HEK293 (cell line): Measurements from ENCODE around the gene KRTAP9-9.

Experiments
- BCL11A ChIP-seq: fragments of 450-650 bp; formaldehyde crosslinking; IDR thresholded peaks from 2 replicates; pipeline ENCODE4 v1.5.1; 2016; ENCODE audit warnings: low read depth, missing biosample characterization, missing genetic modification characterization
- CTCF ChIP-seq: fragments of 450-650 bp; formaldehyde crosslinking; IDR thresholded peaks from 2 replicates; pipeline ENCODE4 v1.5.1; 2016; ENCODE audit warnings: missing biosample characterization, missing genetic modification characterization
- KLF9 ChIP-seq: fragments of 450-650 bp; formaldehyde crosslinking; IDR thresholded peaks from 2 replicates; pipeline ENCODE4 v1.5.1; 2016; ENCODE audit warnings: missing biosample characterization, missing genetic modification characterization, low read depth
- PBX3 ChIP-seq: sonication (generic); formaldehyde crosslinking; IDR thresholded peaks from 2 replicates; pipeline ENCODE4 v1.8.1; 2022; ENCODE audit warnings: mild to moderate bottlenecking, moderate library complexity, missing genetic modification reagents
- PRDM1 ChIP-seq: fragments of 450-650 bp; formaldehyde crosslinking; IDR thresholded peaks from 2 replicates; pipeline ENCODE4; 2016; ENCODE audit warnings: missing biosample characterization, missing genetic modification characterization
- ZNF157 ChIP-seq: fragments of 450-650 bp; formaldehyde crosslinking; IDR thresholded peaks from 2 replicates; pipeline ENCODE4 v1.5.1; 2016; ENCODE audit warnings: missing biosample characterization, missing genetic modification characterization
- ZNF169 ChIP-seq: fragments of 450-650 bp; formaldehyde crosslinking; IDR thresholded peaks from 2 replicates; pipeline ENCODE4 v1.5.1; 2016; ENCODE audit warnings: missing biosample characterization, missing genetic modification characterization
- ZNF274 ChIP-seq, 2 experiments: fragments of 200-500 bp in 1 of 2; fragments of 450-650 bp in 1 of 2; sonication (Bioruptor generic) in 1 of 2; formaldehyde crosslinking in 1 of 2; IDR thresholded peaks; 2 replicates each; pipeline versions ENCODE4 v1.5.1 to v1.6.1; 2014 to 2016; ENCODE audit warnings: borderline replicate concordance in 1 of 2, inconsistent platforms in 1 of 2, low read length in 1 of 2, missing biosample characterization in 1 of 2, missing genetic modification characterization in 1 of 2
- ZNF292 ChIP-seq: fragments of 450-650 bp; formaldehyde crosslinking; IDR thresholded peaks from 2 replicates; pipeline ENCODE4 v1.5.1; 2016; ENCODE audit warnings: low read depth, missing biosample characterization, missing genetic modification characterization, borderline replicate concordance
- ZNF449 ChIP-seq: fragments of 450-650 bp; formaldehyde crosslinking; IDR thresholded peaks from 2 replicates; pipeline ENCODE4 v1.5.1; 2017; ENCODE audit warnings: missing biosample characterization, mild to moderate bottlenecking, missing genetic modification characterization, moderate library complexity

GRCh38 chr17:41301916-41302901 is 47.0 kb downstream of the KRTAP9-9 start, which contains the start of gene KRTAP29-1:
- TF ChIP-seq PBX3 (CRISPR knock-in tag) = no peak
- no peak for TF ChIP-seq KLF9 (tag by site-specific recombination)
- TF ChIP-seq ZNF274 (IDR thresholded peaks at IDR 0.05; ENCODE audit: low read length) = no peak
- no peak for TF ChIP-seq ZNF274 (tag by site-specific recombination; IDR thresholded peaks at IDR 0.05; ENCODE audit: borderline replicate concordance)
- no peak for TF ChIP-seq PRDM1 (tag by site-specific recombination)
- no peak for TF ChIP-seq ZNF292 (tag by site-specific recombination)
- TF ChIP-seq ZNF157 (tag by site-specific recombination) = no peak
- no peak for TF ChIP-seq ZNF169 (tag by site-specific recombination)
- TF ChIP-seq CTCF (tag by site-specific recombination) = no peak
- no peak for TF ChIP-seq ZNF449 (tag by site-specific recombination)
- TF ChIP-seq BCL11A (tag by site-specific recombination) = no peak
